H1 (cell line): ENCODE data around the gene PDE8A. TPM values are rescaled to one million over a fixed set of nuclear protein-coding genes. Genes with fewer than 3 reads are reported as not detected.

Experiments used
- CTCF ChIA-PET: fragments of 300-600 bp; sonication (Branson Sonifier 250); formaldehyde crosslinking; loops from one replicate; lab custom pipeline; 2021; ENCODE audit not compliant: partially characterized antibody; lab: Charles Lee
- POLR2A ChIA-PET: fragments of 300-600 bp; sonication (Branson Sonifier 250); formaldehyde crosslinking; loops from one replicate; lab custom pipeline; 2021; ENCODE audit warnings: inconsistent platforms; ENCODE audit not compliant: partially characterized antibody; lab: Charles Lee
- DNase-seq, 2 experiments: peaks; one replicate each; pipeline versions ENCODE4 v3.0.0 to v3.0.0-alpha.2; 2010 to 2022; ENCODE audit warnings: low spot score in 2 of 2, low read depth in 1 of 2, mixed read lengths in 1 of 2
- FAIRE-seq: peaks from 2 replicates; lab custom pipeline; 2011; peaks lifted over from hg19 to GRCh38; lab: Jason Lieb, UNC
- H2AFZ ChIP-seq: 2 replicates; pipeline ENCODE4 v1.8.1; 2012; ENCODE audit warnings: low read length, inconsistent platforms
- H2AK5ac ChIP-seq: 2 replicates; pipeline ENCODE4 v1.6.1; 2013; ENCODE audit warnings: low read depth, low read length
- H2BK120ac ChIP-seq: replicated peaks from 2 replicates; pipeline ENCODE3; 2013; ENCODE audit warnings: low read depth, low read length, inconsistent platforms
- H2BK12ac ChIP-seq: 2 replicates; pipeline ENCODE4 v1.6.1; 2013; ENCODE audit warnings: low read depth, low read length
- H2BK15ac ChIP-seq: 2 replicates; pipeline ENCODE4 v1.6.1; 2013; ENCODE audit warnings: low read length
- H2BK20ac ChIP-seq: 2 replicates; pipeline ENCODE4 v1.6.1; 2013; ENCODE audit warnings: low read length
- H2BK5ac ChIP-seq: 2 replicates; pipeline ENCODE4 v1.6.1; 2013; ENCODE audit warnings: low read depth, low read length
- H3K14ac ChIP-seq: 2 replicates; pipeline ENCODE4 v1.6.1; 2013; ENCODE audit warnings: inconsistent platforms; ENCODE audit not compliant: insufficient read length
- H3K18ac ChIP-seq: 2 replicates; pipeline ENCODE4 v1.6.1; 2013; ENCODE audit warnings: low read length; ENCODE audit errors: extremely low read depth
- H3K23ac ChIP-seq: 2 replicates; pipeline ENCODE4 v1.6.1; 2013; ENCODE audit warnings: inconsistent platforms; ENCODE audit not compliant: insufficient read length
- H3K23me2 ChIP-seq: 2 replicates; pipeline ENCODE4 v1.6.1; 2013; ENCODE audit warnings: low read depth, low read length
- H3K27ac ChIP-seq: 2 replicates; pipeline ENCODE4 v1.6.1; 2011; ENCODE audit warnings: low read depth, low read length, inconsistent platforms
- H3K27me3 ChIP-seq, 4 experiments: replicated peaks in 1 of 4; 1 replicate in 1 of 4; 2 replicates in 3 of 4; pipeline versions ENCODE4 v1.6.1 to v1.8.1; 2011 to 2013; ENCODE audit warnings: low read length in 3 of 4, mild to moderate bottlenecking in 3 of 4, inconsistent platforms in 2 of 4, mixed read lengths in 2 of 4, moderate library complexity in 1 of 4; ENCODE audit not compliant: control insufficient read depth in 3 of 4, insufficient read depth in 3 of 4; ENCODE audit errors: extremely low read depth in 1 of 4
- H3K36me3 ChIP-seq, 4 experiments: 2 replicates each; pipeline versions ENCODE4 v1.6.1 to v1.8.1; 2011 to 2013; ENCODE audit warnings: mild to moderate bottlenecking in 4 of 4, low read length in 3 of 4, moderate library complexity in 2 of 4, control low read depth in 1 of 4, inconsistent platforms in 1 of 4; ENCODE audit not compliant: insufficient read depth in 4 of 4, control insufficient read depth in 2 of 4
- H3K4ac ChIP-seq: replicated peaks from 2 replicates; pipeline ENCODE3; 2013; ENCODE audit warnings: low read length, low read depth, mixed read lengths, inconsistent platforms; ENCODE audit not compliant: insufficient read length
- H3K4me1 ChIP-seq, 4 experiments: replicated peaks in 1 of 4; 1 replicate in 1 of 4; 2 replicates in 3 of 4; pipeline versions ENCODE4 v1.6.1 to v1.8.1; 2011 to 2013; ENCODE audit warnings: low read length in 3 of 4, inconsistent platforms in 2 of 4, mixed read lengths in 1 of 4; ENCODE audit not compliant: insufficient read depth in 4 of 4, control insufficient read depth in 3 of 4
- H3K4me2 ChIP-seq, 2 experiments: 2 replicates each; pipeline versions ENCODE4 v1.6.1 to v1.8.1; 2011 to 2013; ENCODE audit warnings: low read depth in 2 of 2, low read length in 2 of 2, control low read depth in 1 of 2, inconsistent platforms in 1 of 2, mild to moderate bottlenecking in 1 of 2; ENCODE audit not compliant: insufficient read depth in 1 of 2
- H3K4me3 ChIP-seq, 4 experiments: fragments of 200-600, 300-600 bp in 1 of 4; sonication (generic), shearing (Covaris generic), sonication (Bioruptor Twin) in 1 of 4; 2 replicates each; pipeline versions ENCODE4 v1.5.1 to v1.8.1; 2011 to 2016; ENCODE audit warnings: low read length in 4 of 4, low read depth in 3 of 4, control low read depth in 2 of 4, inconsistent platforms in 2 of 4, mild to moderate bottlenecking in 2 of 4, mixed read lengths in 1 of 4, moderate library complexity in 1 of 4; ENCODE audit not compliant: insufficient read depth in 2 of 4; ENCODE audit errors: extremely low read depth in 1 of 4
- H3K56ac ChIP-seq: replicated peaks from 2 replicates; pipeline ENCODE3; 2013; ENCODE audit warnings: low read depth, mild to moderate bottlenecking, mixed read lengths, low read length, inconsistent platforms; ENCODE audit not compliant: insufficient read length
- H3K79me1 ChIP-seq: 2 replicates; pipeline ENCODE4 v1.6.1; 2013; ENCODE audit warnings: low read depth, low read length, control low read depth
- H3K79me2 ChIP-seq, 2 experiments: 2 replicates each; pipeline versions ENCODE4 v1.6.1 to v1.8.1; 2012 to 2013; ENCODE audit warnings: low read length in 2 of 2, mild to moderate bottlenecking in 2 of 2, inconsistent platforms in 1 of 2; ENCODE audit not compliant: insufficient read depth in 2 of 2, control insufficient read depth in 1 of 2
- H3K9ac ChIP-seq, 4 experiments: replicated peaks in 1 of 4; 1 replicate in 1 of 4; 2 replicates in 3 of 4; pipeline versions ENCODE4 v1.6.1 to v1.8.1; 2011 to 2013; ENCODE audit warnings: low read depth in 3 of 4, low read length in 3 of 4, control low read depth in 2 of 4, mild to moderate bottlenecking in 2 of 4, moderate library complexity in 2 of 4, inconsistent platforms in 1 of 4; ENCODE audit errors: extremely low read depth in 1 of 4
- H3K9me3 ChIP-seq, 2 experiments: 2 replicates each; pipeline versions ENCODE4 v1.6.1 to v1.8.1; 2012 to 2013; ENCODE audit warnings: mild to moderate bottlenecking in 2 of 2, moderate library complexity in 2 of 2, control low read depth in 1 of 2, inconsistent platforms in 1 of 2, low read depth in 1 of 2, low read length in 1 of 2, mixed read lengths in 1 of 2; ENCODE audit not compliant: insufficient read depth in 2 of 2
- H4K20me1 ChIP-seq, 2 experiments: replicated peaks in 1 of 2; 2 replicates each; pipeline versions ENCODE3 to v1.8.1; 2011 to 2013; ENCODE audit warnings: inconsistent platforms in 2 of 2, low read length in 2 of 2, mild to moderate bottlenecking in 1 of 2; ENCODE audit not compliant: insufficient read depth in 2 of 2, control insufficient read depth in 1 of 2
- H4K5ac ChIP-seq: 2 replicates; pipeline ENCODE4 v1.6.1; 2013; ENCODE audit warnings: low read length, low read depth, mixed read lengths, inconsistent platforms; ENCODE audit not compliant: insufficient read length
- H4K8ac ChIP-seq: 2 replicates; pipeline ENCODE4 v1.8.0; 2013; ENCODE audit warnings: mild to moderate bottlenecking, moderate library complexity, low read length, inconsistent platforms; ENCODE audit not compliant: insufficient read depth; ENCODE audit errors: extremely low read depth
- H4K91ac ChIP-seq: replicated peaks from 2 replicates; pipeline ENCODE3; 2013; ENCODE audit warnings: low read length, mixed read lengths, inconsistent platforms; ENCODE audit not compliant: insufficient read length
- CHD1 ChIP-seq: IDR thresholded peaks from 2 replicates; pipeline ENCODE4 v1.6.1; 2012; ENCODE audit warnings: low read depth, low read length, improper control_type of control experiment
- CREB1 ChIP-seq: IDR thresholded peaks from 2 replicates; pipeline ENCODE4 v1.6.1; 2012; ENCODE audit warnings: inconsistent platforms
- NRF1 ChIP-seq: IDR thresholded peaks from 2 replicates; pipeline ENCODE4 v1.6.1; 2011; ENCODE audit warnings: mild to moderate bottlenecking, low read depth, low read length, improper control_type of control experiment
- POLR2AphosphoS5 ChIP-seq: IDR thresholded peaks from 2 replicates; pipeline ENCODE4 v1.6.1; 2011; ENCODE audit warnings: low read depth, low read length
- RAD21 ChIP-seq, 2 experiments: IDR thresholded peaks in 1 of 2; conservative IDR thresholded peaks in 1 of 2; 2 replicates each; pipeline ENCODE4 v1.6.1; 2011; ENCODE audit warnings: low read depth in 2 of 2, low read length in 2 of 2, improper control_type of control experiment in 1 of 2, inconsistent platforms in 1 of 2, mild to moderate bottlenecking in 1 of 2, moderate library complexity in 1 of 2
- RXRA ChIP-seq: IDR thresholded peaks from 2 replicates; pipeline ENCODE4 v1.6.1; 2011; ENCODE audit warnings: low read depth, mild to moderate bottlenecking, low read length, moderate library complexity; ENCODE audit not compliant: insufficient read depth
- SP2 ChIP-seq: IDR thresholded peaks from 2 replicates; pipeline ENCODE4 v1.6.1; 2012; ENCODE audit warnings: mild to moderate bottlenecking, low read length, inconsistent platforms
- SP4 ChIP-seq: IDR thresholded peaks from 2 replicates; pipeline ENCODE4 v1.6.1; 2012; ENCODE audit warnings: low read length, inconsistent platforms
- TAF1 ChIP-seq: IDR thresholded peaks from 2 replicates; pipeline ENCODE4 v1.6.1; 2011; ENCODE audit warnings: mild to moderate bottlenecking, low read depth, low read length
- TAF7 ChIP-seq: optimal IDR thresholded peaks from 2 replicates; pipeline ENCODE3; 2011; ENCODE audit warnings: low read depth, mild to moderate bottlenecking, inconsistent platforms, low read length, moderate library complexity, borderline replicate concordance
- YY1 ChIP-seq: IDR thresholded peaks from 2 replicates; pipeline ENCODE4 v1.6.1; 2011; ENCODE audit warnings: low read depth, mild to moderate bottlenecking, low read length
- ZNF274 ChIP-seq: IDR thresholded peaks from 2 replicates; pipeline ENCODE4 v1.7.0; 2012; ENCODE audit warnings: low read length, borderline replicate concordance; ENCODE audit errors: extremely low read depth
- WGBS, 2 experiments: shearing (Covaris generic) in 1 of 2; methylation state at CpG; one replicate each; pipeline versions ENCODE4 v1.1.6 to v1.1.7; 2013 to 2015; ENCODE audit warnings: low lambda C conversion rate in 2 of 2, mixed read lengths in 2 of 2, inconsistent platforms in 1 of 2, low coverage in 1 of 2, missing lambda C conversion rate in 1 of 2; ENCODE audit not compliant: insufficient replicate concordance in 2 of 2, insufficient coverage in 1 of 2, insufficient read length in 1 of 2; ENCODE audit errors: extremely low coverage in 1 of 2, missing lambda C conversion rate in 1 of 2; 5-methylcytosine and 5-hydroxymethylcytosine counted together
- polyA plus RNA-seq, 7 experiments: library from polyadenylated mRNA; depleted of rRNA in 3 of 7; stranded (reverse) in 5 of 7; unstranded in 2 of 7; fragments of >200 nt in 5 of 7; fragments of 200-250 nt in 2 of 7; gene quantifications; 1 replicate in 5 of 7; 2 replicates in 1 of 7; 4 replicates in 1 of 7; pipeline versions ENCODE4 v1.2.1 to v1.2.3, GENCODE V29; 2011 to 2013; ENCODE audit warnings: missing spikeins in 2 of 7, mixed read lengths in 2 of 7
- total RNA-seq: library from RNA; stranded (reverse); fragmentation: NEBNext Ultra II Directional; extraction: Animal tissue kit (Norgen Biotek cat#: 25700); gene quantifications from 2 replicates; pipeline ENCODE4 v1.2.1, GENCODE V29; 2021

The PDE8A gene
- total and polyA plus RNA-seq, 2 of the 8 experiments (the other 6 are each of a cell fraction or from before 2014, with no cell fraction given), result 6.9 to 7.8 TPM

DNA sequence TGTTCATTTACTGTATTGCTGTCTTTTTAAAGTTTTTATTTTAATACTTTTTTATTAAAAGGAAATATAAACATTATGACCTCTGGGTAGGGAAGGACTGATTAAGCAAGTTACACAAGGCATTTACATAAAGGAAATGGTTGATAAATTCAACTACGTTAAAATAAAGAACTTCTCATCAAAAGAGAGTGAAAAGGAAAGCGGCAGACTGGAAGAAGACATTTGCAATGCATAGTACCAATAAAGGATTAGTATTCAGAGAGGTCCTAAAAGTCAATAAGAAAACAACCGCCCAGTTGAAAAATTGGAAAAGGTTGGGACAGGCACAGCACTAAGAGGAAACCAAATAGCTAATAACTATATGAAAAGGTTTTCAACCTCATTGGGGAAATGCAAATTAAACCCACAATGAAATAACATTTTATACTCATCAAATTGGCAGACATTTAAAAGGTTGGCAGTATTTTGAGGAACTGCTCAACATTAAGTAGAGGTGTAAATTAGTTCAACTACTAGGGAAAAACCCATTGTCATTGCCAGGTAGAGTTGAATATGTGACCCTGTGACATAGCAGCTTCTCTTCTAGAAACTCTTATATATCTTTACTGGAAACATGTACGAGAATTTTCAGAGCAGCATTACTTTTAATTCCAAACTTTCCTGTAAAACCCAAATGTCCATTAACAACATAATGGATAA lies 9.5 kb downstream of the PDE8A start:
- no peak overlapping the region for H2BK120ac ChIP-seq
- H4K91ac ChIP-seq, result no peak overlapping the region
- no peak overlapping the region for H2BK20ac ChIP-seq
- H3K27me3 ChIP-seq, result no peaks in the 10 kb centered on the region
- no peak overlapping the region for H3K9ac ChIP-seq
- ChIA-PET POLR2A (no interaction called here), CTCF (interaction anchor here (1.3 to 1.4 kb wide), 2 partner anchors 12 to 14 kb away, joined by 3 to 5 read pairs; no protein-coding TSS in a partner anchor)
- no peaks in the 10 kb centered on the region for H3K4me1 ChIP-seq
- H3K4ac ChIP-seq, result no peak overlapping the region
- FAIRE-seq, result no peak
- no peak overlapping the region for H2AK5ac ChIP-seq
- no peak overlapping the region for H2BK15ac ChIP-seq
- H3K79me2 ChIP-seq, result 0 out of 4 replicates have a peak, but pooled peaks cover 0 to 3% of the 10 kb centered on the region in 2 experiments
- no peak overlapping the region for H3K4me3 ChIP-seq
- no peak overlapping the region for H2AFZ ChIP-seq
- no peak overlapping the region for H3K4me2 ChIP-seq
- H3K79me1 ChIP-seq, result no peaks in the 10 kb centered on the region
- H3K27ac ChIP-seq, result no peak overlapping the region
- no peak overlapping the region for H4K5ac ChIP-seq
- no peak overlapping the region for H2BK12ac ChIP-seq
- no peaks in the 10 kb centered on the region for H4K20me1 ChIP-seq
- H2BK5ac ChIP-seq, result no peak overlapping the region
- no peak overlapping the region for H3K23ac ChIP-seq
- H3K23me2 ChIP-seq, result no peaks in the 10 kb centered on the region; the same call in 1 of the 2 replicates
- 77% methylated on average over 4 of the region's 4 CpGs; no CpG with 5 or more reads in 1 of the 2 experiments for WGBS, 2 experiments
- H3K9me3 ChIP-seq, result no peaks in the 10 kb centered on the region
- H3K36me3 ChIP-seq, result no peaks in the 10 kb centered on the region
- no peak overlapping the region for H3K14ac ChIP-seq
- H3K18ac ChIP-seq, result no peak overlapping the region
- no peak overlapping the region for H3K56ac ChIP-seq
- no peak for DNase-seq
- H4K8ac ChIP-seq, result no peak overlapping the region
- no peak for TF ChIP-seq NRF1
- TF ChIP-seq SP2, result no peak
- no peak for TF ChIP-seq SP4
- TF ChIP-seq RAD21 (IDR thresholded peaks at IDR 0.05 in 1 of 2, conservative IDR thresholded peaks at IDR 0.05 in 1 of 2; ENCODE audit: low read depth in 2 of 2, low read length in 2 of 2), result no peak
- no peak for TF ChIP-seq TAF1
- TF ChIP-seq RXRA, result no peak
- TF ChIP-seq CHD1, result no peak
- no peak for TF ChIP-seq TAF7
- no peak for TF ChIP-seq POLR2AphosphoS5
- no peak for TF ChIP-seq ZNF274
- no peak for TF ChIP-seq CREB1
- no peak for TF ChIP-seq YY1
